DMS153 treated with DMSO at 0.1 percent for 48 hours (cell line): ENCODE data around the gene CKS2.

Experiments
- DNase-seq: peaks from one replicate; lab custom pipeline; 2025; ENCODE audit not compliant: unreplicated experiment; lab: John Stamatoyannopoulos, UW

The CKS2 gene

DNA sequence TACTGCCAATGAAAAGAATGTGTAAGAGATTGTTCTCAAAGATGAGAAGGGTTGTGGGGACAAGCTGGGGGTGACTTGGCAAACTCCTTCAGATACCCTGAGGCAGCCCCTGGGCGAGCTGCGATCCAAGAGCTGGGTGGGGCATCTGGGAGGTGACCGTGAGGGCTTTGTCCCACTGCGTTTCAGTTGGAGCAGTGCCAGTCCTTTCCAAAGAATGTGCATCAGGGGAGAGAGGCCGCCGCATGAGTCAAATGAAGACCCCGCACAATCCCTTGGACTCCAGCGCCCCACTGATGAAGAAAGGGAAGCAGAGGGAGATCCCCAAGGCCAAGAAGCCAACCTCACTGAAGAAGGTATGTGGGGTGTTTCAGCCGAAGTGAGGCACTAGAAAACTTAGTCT lies 35.7 kb downstream of the CKS2 start:
- no peak for DNase-seq

GRCh38 chr9:89347651-89348050 lies 36.7 kb downstream of the CKS2 start:
- no peak for DNase-seq

- DNase-seq = no peak
Measured at GRCh38 chr9:89349607-89350006, 38.6 kb downstream of the CKS2 start.

GRCh38 chr9:89350988-89351557 lies 40.1 kb downstream of the CKS2 start:
- no peak for DNase-seq

GRCh38 chr9:89351584-89352300 lies 40.7 kb downstream of the CKS2 start:
- no peak for DNase-seq

GRCh38 chr9:89352451-89352850 lies 41.5 kb downstream of the CKS2 start:
- DNase-seq = no peak

DNA sequence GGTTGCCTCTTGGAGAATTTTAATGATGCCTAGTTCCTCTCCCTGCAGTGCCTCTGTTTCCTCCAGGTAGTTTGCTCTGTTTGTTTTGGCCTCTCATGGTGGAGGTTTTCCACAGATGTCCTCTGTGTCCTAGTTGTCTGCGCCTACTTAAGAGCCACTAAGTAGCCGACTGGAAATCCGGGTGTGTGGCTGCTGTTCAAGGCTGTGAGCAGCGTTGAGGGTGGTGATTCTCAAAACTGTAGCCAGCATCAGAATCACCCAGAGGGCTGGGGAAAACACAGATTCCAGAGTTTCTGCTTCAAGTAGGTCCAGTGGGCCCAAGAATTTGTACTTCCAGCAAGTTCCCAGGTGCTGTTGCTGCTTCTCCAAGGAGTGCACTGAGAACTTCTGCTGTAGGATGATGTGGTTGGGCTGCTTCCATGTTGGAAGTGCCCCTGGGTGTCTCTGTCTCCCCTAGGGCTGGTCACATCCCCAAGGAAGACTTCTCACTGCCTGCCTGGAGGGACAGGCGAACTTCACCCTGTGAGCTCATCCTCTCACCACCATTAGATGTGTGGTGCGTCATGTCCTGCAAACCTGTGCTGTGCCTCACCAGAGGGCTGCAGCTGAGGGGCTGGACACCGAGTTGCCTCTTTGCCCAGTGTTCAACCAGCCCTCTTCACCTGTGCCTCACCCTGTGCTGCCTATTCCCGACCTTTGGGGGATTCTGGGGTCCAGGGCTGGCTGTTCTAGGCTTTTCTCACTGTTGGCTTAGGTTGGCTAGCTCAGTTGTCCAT lies 42.1 kb downstream of the CKS2 start:
- DNase-seq = no peak

DNA sequence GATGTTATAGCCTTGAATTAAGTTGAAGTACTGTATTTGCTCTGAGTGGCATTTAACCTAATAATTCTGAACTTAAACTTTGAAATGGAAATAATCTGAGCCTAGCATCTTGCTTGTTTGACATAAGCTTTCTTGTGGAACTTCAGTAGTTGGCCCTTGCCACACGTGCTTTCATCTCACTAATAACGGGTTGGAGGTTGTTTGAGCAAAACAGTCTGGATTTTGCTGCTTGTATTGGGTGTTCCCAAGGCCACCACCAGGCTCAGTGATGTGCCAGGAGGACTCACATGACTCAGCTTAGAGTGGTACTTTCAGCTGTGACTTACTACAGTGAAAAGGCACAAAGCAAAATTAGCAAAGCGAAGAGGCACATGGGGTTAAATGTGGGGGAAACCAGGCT lies 43.0 kb downstream of the CKS2 start:
- no peak for DNase-seq

DNA sequence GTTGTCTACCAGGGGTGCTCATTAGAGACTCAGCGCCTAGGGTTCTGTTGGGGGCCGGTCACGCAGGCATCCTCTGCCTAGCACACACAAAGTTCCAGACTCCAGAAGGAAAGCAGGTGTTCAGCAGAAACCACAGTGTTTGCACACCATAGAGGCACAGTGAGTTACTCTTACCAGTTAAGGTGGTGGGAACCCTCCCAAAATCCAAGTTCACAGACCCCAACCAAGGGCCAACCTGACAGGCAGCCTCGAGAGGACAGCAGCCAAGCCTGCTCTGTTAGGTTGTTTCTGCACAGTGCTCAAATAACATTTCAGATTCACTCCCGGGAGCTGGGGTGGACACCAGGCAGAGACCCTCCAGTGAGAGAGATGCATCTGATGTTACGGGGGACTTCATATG lies 43.5 kb downstream of the CKS2 start:
- DNase-seq = no peak

DNA sequence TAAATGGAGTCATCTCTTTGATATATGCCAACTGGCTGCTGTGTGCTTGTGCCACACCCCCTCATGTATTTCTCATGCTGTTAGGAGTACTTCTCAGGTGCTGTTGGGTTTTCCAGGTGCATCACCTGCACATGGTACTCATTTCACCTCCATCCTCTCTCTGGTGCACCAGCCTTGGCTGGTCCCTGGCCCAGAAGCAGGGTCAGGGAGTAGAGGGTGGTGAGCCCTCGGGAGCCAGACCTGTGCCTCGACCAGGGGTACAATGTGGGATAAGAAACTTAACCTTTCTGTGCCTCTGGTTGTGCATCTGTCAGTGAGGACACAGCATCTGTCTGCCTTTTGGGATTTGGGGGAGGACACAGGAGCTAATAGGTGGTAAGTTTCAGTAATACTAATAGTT lies 45.8 kb downstream of the CKS2 start:
- DNase-seq = no peak

DNA sequence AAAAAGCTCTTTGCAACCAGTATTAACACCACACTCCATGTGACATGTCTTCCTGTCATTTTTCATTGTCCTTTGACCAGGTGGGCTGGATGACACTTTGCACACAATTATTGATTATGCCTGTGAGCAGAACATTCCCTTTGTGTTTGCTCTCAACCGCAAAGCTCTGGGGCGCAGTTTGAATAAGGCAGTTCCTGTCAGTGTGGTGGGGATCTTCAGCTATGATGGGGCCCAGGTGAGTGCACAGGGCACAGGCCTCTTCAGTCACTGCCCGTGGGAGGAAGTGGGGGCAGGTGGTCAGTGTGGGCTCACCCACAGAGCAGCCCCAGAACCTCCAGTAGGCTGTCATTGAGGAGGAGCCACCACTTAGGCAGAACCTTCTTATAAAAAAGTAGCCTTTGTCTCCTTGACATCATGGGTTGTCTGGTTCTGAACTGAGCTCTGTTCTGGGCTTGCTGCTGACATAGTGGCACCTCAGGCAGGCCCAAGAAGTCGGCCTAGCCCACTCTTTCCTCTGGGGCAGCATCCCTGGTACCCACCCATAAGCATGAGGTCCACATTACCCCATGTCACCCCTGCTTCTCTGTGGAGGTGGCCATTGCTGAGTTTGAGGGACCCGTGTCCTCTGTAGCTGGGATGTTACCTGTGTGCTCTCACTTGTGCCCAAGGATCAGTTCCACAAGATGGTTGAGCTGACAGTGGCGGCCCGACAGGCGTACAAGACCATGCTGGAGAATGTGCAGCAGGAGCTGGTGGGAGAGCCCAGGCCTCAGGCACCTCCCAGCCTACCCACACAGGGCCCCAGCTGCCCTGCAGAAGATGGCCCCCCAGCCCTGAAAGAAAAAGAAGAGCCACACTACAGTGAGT lies 46.6 kb downstream of the CKS2 start:
- DNase-seq = no peak

DNA sequence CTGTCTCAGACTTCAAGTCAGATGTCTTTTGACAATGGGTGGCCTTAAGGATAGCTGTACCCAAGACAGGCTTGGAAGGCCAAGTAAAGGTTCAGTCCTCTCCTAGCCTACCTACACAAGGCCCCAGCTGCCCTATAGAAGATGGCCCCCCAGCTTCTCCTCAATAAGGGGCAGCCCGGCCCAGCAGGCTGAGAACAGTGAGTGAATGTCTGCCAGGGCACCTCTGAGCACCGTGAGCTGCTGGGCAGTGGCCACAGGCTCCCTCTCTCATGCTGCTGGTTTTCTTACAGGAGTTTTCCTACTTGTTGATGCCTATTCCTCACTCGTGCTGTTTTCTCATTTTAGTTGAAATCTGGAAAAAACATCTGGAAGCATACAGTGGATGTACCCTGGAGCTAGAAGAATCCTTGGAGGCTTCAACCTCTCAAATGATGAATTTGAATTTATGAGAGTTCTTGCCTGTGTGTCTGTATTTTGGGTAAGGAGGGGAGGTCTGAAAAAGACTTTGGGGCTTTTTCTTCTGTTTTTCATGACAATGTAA lies 47.5 kb downstream of the CKS2 start:
- DNase-seq = no peak

- DNase-seq = peak; percentile 17
Measured at GRCh38 chr9:89358985-89359384, 48.0 kb downstream of the CKS2 start.

- no peak for DNase-seq
Measured at GRCh38 chr9:89359751-89360261, 48.8 kb downstream of the CKS2 start.

DNA sequence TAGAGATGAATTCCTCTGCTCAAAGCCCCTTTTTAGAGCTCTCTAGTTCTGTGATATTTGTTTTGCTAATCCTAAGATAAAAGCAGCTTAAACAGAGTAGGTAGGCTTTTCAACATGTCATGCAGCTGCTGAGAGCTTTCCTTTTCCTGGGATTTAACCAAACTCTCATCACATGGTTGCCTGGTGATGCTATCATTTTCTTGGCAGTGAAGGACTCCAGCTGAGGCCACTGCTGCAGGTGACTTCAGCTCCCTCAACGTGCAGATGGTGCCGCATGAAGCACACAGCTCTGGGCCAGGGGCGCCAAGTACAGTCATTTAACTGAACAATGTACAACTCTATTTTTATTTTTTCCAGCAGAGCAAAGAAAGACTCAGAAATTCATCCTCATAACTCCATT lies 49.5 kb downstream of the CKS2 start:
- DNase-seq = no peak

DNA sequence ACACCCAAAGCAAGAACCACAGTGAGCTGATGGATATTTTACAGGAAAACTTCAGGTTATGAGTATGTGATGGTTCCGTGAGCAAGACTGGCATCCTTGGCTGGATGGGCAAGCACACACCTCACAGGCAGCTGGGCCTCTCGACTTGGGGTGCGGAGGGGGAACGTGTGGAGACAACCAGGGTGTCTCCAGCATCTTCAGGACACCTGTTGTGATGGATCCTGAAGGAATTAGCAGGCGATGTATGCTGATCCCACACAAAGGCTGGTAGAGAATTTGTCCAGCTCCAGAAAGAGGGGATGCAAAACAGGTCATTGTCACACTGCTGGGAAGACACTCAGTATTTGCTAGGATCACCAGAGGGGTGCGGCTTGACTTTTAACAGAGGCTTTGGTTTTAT lies 50.0 kb downstream of the CKS2 start:
- no peak for DNase-seq

DNA sequence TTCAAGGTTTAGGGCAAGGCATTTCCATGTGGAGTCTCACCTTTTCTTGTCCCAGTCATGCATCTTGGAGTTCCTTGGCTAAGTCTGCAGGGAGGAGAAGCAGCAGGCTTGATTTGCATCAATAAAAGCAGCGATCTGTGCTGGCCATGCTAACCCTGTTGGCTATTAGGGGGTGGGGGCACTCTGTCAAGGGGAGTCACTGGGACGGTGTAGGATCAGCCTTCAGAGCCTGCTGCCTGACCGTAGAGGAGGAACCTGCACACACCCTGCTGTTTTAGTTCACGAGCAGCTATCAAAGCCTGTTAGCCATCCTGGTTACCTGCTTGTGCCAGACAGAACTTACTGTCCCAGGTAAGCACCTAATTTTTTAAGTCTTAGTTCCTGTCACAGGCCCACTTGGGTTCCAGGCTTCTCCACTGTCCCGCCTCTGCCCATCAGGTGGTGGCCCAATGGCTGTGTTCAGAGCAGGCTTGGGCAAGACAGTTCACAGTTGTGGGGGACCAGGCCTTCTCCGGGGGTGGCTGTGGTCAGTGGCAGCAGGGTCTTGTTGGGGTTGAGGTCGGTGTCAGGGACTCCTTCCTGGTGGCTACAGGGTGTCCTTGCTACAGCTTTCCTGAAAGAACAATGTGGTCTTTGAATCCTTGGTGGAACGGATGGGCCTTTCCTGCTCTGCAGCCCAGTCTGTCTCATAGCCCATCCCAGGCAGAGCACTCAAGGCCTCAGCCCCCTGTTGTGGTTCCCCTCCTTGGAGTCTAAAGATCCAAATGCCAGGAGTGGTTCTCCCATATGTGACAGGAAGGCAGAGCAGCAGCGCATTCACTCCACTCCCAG lies 51.0 kb downstream of the CKS2 start:
- no peak for DNase-seq

- DNase-seq = no peak
Measured at GRCh38 chr9:89362647-89363310, 51.8 kb downstream of the CKS2 start.

DNA sequence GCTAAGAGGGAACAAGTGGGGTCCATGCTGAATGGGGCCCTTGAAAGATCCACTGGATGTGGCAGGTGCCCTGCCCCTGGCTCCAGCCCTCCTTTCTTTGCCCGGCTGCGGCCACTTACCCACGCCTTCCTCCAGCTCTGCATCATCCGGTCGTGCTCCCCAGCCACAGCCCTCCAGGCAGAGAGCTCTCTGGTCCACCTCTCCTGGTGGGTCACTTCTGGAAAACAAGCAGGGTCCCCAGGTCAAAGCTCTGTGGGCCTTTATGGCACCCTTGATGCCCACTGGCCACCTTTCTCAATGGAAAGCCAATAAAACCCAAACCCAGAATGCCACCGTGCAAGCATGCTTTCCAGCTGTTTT lies 52.3 kb downstream of the CKS2 start:
- no peak for DNase-seq
